NCI-H1417 treated with DMSO at 0.1 percent for 48 hours (cell line): ENCODE measurements around the gene NIT2.
"Not testable (repeated sequence)": the region's sequence is repeated elsewhere in the genome, so short reads cannot be mapped to it uniquely, and the experiment has no call there.

Experiments used
- DNase-seq: peaks from one replicate; lab custom pipeline; 2025; lab: John Stamatoyannopoulos, UW

NIT2 gene

DNA sequence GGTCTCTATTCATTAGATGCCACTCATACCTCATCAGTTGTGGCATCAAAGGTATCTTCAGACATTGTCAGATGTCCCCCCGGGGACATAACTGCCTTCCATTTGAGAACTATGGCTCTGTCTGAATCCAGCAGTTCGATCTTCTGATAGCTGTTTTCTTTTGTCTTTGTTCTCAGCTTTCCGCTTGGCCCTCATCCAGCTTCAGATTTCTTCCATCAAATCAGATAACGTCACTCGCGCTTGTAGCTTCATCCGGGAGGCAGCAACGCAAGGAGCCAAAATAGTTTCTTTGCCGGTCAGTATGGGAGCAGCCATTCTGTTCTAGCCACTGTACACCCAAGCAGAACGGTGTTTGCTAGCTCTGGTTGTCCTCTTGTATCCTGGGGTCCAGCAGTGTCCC is 4.4 kb downstream of the NIT2 start:
- DNase-seq: no peak

DNA sequence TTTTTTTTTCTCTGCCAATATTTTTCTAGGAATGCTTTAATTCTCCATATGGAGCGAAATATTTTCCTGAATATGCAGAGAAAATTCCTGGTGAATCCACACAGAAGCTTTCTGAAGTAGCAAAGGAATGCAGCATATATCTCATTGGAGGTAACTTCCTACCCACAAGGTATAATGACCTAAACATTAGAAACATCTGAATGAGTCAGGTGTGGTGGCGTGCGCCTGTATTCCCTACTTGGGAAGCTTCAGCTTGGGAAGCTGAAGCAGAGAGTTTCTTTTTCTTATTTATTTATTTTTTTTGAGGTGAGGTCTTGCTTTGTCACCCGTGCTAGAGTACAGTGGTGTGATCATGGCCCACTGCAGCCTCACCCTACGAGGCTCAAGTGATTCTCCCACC is 5.2 kb downstream of the NIT2 start:
- DNase-seq: no peak

DNA sequence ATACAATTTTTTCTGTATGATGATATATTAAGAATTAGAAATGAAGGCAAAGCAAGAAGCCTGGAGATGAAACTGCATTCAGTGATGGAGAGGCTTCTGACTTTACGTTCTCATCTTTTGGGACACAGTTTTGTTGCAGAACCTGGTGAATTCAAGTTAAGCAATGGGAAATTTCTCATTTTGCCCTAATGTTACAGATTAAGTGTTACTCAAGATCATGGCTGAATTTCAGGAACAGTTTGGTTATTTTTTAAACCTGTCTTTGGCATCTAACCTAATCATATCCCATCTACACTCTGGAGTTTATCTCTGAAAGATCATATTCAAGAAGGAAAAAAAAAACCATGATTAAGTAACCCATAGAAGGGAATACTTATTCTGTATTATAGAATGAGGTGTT is 6.0 kb downstream of the NIT2 start:
- DNase-seq: no peak

DNA sequence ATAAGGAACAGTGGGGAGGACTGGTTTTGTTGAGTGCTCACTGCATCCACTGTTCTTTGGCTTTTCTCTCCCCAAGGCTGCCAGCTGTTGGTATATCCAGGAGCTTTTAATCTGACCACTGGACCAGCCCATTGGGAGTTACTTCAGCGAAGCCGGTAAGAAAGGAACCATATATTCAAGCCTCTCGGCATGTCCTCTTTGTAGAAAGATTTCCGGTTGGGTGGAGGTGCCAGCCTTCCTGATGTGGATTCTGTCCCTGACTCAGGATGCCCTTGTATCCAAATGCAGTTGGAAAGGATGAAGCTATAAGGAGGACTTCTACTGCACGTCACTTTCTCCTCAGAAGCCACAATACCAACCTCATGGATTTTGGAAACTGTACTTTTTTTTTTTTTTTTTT is 14.2 kb downstream of the NIT2 start:
- DNase-seq: no peak

DNA sequence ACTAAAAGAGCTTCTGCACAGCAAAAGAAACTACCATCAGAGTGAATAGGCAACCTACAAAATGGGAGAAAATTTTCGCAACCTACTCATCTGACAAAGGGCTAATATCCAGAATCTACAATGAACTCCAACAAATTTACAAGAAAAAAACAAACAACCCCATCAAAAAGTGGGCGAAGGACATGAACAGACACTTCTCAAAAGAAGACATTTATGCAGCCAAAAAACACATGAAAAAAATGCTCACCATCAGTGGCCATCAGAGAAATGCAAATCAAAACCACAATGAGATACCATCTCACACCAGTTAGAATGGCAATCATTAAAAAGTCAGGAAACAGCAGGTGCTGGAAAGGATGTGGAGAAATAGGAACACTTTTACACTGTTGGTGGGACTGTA is 17.2 kb downstream of the NIT2 start:
- not testable (repeated sequence) for DNase-seq

DNA sequence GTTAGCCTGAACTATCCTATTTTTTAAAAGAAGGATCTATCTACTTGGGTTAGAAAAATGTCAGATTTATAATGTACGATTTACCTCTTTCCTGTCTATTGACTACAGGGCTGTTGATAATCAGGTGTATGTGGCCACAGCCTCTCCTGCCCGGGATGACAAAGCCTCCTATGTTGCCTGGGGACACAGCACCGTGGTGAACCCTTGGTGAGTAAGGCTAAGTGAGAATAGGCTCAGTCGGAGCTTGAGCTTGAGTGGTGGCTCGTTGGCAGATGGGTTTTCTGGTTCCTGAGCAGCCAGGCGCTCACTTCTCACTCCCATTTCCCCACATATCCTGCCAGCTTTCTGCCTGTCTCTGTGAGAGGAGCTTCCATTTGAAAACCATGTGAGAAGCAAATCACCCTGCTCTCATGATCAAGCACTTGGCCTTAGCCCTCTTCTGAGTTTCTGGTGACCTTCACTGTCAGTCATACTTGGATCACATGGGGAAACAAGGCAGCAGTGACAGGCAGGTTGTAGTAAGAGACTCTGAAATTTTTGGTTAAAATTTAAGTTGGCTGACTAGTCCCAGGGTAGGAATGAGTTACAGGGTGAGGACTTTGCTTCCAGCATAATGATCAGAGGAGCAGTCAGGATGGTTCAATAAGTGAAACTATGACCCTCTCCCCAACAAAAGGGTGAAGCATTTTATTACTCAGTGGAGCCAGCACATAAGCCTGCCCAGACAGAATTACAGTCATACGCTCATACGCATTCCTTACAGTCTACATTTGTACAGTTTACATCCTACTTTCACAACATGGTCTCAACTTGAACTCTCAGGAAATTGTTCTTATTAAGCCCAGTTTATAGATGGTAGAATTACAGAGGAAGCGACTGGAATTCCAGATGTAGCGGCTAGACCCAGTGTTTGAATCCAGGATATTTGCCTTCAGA is 18.0 kb downstream of the NIT2 start:
- DNase-seq: no peak

DNA sequence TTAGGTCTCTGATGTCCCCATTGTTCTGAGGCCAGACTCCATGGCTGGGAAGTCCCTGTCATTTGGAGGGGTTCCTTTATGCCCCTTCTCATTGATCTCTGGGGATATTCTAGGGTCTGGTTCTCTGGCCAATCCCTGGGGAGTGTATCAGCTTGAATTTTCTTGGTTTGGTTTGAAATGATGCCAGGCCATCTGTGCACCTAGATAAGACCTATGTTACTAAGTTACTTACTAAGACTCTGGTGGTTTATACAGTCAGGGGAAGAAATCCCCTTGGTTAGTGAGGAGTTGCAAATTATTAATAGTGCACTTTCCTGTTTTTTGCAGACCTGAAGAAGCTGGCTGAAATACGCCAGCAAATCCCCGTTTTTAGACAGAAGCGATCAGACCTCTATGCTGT is 20.3 kb downstream of the NIT2 start:
- no peak for DNase-seq

DNA sequence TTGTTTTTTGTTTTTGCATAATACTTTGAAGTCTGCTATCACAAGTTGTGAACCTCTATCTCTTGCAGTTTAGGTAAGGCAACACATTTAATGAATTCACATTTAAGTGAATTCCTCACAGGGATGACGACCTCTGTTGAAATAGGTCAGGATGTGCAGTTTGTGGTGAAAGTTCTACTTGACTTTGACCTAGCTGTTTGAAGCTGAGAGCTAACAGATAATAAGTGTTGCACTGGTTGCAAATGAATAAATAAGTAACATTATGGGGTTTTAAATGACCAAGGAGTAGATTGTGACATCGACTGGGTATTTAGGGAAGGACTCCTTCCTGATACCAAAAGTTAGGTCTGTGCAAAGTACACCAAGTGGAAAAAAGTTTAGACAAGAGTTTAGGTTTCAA is 23.9 kb downstream of the NIT2 start:
- DNase-seq: no peak

DNA sequence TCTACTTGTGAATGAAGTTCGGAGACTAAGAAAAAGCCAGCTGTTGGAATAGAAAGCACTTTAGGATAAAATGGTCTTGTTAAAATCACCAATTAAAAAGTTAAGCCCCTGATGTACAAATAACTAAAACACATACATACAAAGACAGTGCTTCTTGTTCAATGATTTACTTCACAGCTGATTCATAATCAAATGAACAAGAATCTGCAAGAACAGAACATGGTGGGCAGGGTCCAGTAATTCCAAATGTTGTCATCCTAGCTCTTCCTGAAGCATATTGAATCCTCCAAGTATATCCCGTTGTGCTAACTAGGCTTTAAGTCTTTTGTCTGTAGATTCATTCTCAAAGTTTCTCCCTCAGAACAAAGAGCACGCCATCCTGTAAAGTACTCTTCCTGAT is 24.5 kb downstream of the NIT2 start:
- DNase-seq: no peak

DNA sequence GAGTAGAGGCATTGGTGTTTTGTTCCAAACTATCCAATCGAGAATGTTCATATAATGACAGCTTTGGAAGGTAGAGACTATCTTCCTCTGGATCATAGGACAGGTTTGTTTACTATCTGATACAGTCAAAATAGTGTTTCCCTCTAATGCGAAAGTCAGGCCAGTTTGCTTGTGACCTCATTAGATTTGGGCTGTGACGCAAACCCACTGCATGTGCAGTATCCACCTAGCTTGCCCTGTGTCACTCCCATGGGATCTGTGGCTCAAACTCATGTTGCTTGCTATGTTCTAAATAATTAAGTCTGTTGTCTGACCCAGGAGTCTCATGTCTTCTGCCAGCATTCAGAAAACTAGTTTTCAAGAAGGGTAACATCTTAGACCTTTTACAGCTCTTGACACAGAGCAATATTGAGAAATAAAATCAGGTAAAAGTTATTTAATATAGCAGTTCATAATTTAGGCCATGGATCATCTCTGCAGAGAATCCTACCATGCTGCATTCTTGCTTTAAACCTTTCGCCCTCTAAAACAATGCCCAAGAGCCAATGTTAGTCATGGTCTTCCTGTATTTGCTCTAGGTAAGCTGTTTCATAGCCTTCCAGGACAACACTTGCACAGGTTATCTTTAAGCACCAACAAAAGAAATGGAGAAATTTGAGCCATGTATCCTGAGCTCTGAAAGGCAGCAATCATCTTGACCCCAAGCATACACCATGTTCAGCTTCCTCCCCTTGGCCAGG is 26.4 kb downstream of the NIT2 start:
- no peak for DNase-seq

DNA sequence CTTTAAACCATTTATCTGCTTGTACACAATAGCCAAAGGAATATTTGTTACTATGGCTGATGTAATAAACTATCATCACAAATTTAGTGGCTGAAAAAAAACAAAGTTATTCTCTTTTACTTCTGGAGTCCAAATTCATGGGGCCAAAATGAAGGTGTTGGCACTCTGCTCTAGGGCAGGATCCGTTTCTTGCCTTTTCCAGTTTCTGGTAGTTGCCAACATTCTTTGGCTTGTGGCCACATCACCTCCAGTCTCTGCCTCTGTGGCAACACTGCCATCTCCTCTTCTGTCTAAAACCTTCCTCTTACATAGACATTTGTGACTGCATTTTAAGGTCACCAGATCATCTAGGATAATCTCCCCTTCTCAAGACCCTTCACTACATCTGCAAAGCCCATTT is 27.3 kb downstream of the NIT2 start:
- DNase-seq: no peak

DNA sequence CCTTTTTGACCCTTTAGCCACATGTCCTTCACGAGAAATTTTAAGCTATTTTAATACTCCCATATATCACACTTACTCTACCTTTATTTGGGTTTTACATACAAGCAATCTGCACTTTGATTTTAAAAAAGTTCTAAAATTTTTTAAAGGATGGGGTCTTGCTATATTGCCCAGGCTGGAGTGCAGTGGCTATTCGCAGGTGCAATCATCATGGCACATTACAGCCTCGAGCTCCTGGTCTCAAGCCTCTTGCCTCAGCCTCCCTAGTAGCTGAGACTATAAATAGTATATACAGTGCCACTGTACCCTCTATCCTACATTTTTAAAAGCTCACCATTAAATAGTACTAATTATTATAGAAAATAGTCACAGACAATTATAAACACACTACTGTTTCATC is 29.9 kb downstream of the NIT2 start:
- no peak for DNase-seq

DNA sequence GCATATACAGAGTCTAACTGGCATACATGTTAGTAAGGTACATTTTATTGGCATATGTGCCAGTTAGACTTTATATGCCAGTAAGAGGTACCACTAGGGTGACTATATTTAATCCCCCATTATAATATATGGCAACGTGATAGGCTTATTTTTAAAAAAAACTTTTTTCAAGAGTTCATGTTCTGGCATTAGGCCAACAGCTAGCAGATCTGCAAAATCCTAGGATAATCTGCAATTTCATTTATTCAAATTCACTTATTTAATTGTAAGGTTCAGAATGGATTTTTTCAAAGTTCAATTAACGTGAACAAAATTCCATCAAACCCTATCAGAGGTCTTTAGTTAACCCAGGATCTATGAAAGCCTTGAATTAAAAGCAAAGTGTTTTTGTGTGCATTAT is 31.9 kb downstream of the NIT2 start:
- no peak for DNase-seq

DNA sequence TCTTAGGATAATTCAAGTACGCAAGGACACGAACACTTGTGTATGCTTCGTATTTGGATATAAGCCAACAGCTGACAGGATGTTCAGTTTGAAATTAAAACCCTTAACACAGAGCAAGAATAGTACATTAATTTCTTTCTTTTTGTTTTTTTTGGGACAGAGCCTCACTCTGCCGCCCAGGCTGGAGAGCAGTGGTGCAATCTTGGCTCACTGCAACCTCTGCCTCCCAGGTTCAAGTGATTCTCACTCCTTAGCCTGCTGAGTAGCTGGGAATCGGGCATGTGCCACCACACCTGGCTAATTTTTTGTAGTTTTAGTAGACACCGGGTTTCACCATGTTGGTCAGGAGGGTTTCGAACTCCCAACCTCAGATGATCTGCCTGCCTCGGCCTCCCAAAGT is 33.9 kb downstream of the NIT2 start:
- DNase-seq: no peak

DNA sequence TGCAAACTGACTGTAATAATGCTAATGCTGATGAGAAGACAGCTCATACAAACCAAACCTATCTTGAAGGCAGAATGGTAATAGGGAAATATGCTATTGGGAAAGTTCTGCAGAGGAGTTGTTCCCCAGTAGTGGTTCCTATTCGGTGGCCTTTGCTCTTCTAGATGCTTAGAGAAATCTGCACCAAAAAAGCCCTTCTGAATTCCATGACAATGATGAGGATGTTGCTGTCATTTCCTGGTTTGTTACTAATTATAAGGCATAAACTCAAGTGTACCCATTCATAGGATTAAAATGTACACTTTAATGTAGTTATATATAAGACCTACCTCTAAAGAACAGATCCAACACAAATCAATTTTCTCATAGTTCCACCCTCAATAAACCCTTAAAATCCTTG is 36.2 kb downstream of the NIT2 start:
- DNase-seq: no peak

DNA sequence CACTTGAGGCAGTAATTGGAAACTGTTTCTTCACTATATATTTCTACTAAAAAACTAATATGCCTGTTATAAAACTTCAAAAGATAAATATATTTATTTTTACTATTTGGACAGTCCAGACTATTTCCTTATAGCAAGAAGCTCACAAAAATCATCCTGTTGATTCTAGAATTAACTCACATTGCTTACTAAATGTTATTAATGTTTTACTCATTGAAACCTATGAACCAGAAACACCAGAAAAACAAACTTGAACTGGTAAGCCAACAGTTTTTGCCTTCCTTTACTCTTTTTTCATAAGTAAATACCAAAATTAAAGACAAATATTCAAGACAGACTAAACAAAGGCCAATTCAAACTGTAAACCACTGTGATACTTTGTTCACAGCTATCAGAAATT is 40.0 kb downstream of the NIT2 start:
- DNase-seq: no peak

DNA sequence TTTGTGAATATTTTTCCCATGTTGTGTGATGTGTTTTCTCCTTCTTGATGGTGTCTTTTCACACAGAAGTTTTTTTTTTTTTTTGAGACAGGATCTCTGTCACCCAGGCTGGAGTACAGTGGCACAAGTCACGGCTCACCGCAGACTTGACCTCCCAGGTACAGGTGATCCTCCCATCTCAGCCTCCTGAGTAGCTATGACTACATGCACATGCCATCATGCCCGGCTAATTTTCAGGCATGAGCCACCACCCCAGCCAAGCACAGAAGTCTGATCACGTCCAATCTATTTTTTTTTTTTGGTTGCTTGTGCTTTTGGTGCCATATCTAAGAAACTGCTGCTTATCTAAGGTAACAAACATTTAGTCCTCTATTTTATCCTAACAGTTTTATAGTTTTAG is 41.7 kb downstream of the NIT2 start:
- no peak for DNase-seq

DNA sequence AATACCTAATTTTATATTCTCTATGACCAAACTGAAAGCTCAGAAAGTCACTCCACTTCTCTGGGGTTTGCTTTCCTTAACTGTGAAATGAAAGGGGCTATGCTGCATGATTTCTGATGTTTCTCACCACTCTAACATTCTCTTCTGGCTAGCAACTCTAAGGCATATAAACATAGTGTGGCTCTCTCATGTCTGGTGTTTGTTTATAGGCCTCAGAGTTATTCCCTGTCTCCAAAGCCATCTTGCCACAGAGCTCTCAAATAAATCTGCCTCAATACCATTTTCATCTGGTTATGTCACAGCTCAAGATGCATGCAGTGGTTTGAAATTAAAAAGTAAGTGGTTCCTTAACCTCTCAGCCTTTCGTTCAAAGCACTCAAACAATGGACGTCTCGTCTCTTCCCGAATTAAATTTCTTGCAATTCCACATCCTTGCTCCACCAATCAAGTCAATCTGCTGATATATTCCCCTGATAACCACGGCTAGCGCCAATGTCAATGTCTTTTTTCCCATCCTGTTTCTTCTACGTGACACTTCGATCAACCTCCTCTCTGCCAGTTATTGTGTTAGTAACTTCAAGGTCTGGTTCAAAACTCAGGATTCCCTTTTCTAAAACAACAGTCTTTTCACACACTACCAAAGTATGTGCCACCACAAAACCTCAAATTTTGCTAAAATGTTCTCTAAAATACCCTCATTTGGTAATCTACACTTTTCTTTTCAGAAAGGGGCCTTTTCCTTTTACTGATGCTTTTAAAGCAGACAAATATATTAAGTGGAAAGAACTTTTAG is 50.4 kb downstream of the NIT2 start:
- DNase-seq: no peak

DNA sequence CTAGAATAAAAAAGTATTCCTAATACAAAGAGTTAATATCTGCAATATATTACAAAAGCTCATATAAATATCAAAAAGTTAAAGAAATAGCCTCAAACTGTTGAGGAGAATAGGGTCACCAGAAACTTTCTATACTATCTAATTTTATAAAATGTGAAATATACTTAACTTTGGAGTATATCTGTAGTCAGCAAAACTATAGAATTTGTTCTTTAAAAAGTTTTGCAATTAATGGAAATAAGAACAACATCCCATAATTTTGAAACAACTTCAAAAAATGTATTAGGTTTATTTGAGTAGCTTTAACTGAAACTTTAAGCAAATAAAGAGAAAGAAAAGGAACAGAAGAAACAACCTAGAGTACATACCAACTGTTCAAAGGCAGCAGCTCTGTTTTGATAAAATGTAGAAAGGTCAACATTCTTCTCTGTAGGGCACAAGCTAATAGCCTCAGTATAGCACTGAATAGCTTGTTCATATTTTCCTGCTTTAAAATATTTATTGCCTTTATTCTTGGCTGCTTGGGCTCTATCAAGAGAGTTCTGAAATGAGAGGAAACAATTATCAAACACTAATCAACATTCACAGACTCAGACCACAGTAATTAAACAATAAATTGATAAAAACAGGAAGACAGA is 52.0 kb downstream of the NIT2 start:
- DNase-seq: no peak

DNA sequence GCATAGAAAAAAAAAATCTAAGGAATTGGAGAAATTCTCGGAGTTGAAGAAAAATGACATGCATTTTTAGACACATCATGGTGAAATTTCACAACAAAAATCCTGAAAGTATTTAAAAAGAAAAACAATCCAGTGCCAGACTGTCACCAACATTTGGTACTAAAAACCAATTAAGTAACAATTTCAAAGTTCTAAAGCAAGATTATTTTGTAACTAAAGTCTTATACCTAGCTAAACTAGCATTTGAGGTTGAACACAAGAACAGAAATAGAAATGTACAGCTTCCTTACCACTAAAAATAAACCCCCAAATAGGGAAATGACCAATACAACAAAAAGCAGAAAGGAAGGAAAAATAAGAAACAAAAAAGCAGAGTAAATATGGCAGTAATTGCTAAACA is 54.5 kb downstream of the NIT2 start:
- no peak for DNase-seq

DNA sequence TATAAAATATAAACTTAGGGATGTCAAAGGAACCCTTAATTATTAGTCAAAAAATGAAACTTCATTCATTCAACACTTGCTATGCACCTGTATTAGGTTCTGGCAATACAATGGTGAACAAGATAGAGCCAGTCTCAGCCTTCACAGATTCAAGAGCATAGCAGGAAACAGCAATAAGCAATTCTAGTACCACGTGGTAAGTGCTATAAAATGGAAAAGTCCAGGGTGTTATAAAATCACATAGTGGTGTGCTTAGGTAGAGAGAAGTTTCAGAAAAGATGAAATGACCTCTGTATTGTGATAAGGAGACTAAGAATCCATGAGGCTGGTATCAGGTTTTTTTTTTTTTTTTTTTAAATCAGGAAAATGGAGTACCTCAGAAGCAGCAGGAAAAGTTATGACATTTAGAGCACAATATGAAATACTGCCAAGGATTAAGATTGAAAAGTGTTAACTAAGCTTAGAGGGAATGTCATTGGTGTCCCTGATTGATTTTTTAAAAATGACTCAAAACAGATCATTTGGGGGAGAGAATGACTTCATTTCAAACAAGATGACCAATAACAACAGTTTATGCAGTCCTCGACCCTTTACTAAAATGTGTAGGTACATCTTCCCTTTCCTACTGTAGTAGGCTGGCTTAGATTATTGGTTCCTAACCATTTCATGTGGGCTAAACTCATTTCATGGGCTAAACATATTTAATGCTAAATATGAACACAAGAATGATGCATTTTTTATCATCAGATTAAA is 61.3 kb downstream of the NIT2 start:
- no peak for DNase-seq
